GM23338 (cell line): ENCODE results near the gene GIMAP2. TPM values are rescaled to one million over a fixed set of nuclear protein-coding genes. Genes with fewer than 3 reads are reported as not detected.

Experiments
- ATAC-seq: fragments of 200-7000 bp; cut with Tn5 transposase; 3 replicates; pipeline ENCODE4 v1.9.1; 2020
- DNase-seq: peaks from one replicate; pipeline ENCODE4 v3.0.0-alpha.2; 2015; ENCODE audit warnings: low spot score
- H2AFZ ChIP-seq: fragments of 200-600 bp; sonication (generic); 2 replicates; pipeline ENCODE4 v1.8.0; 2016; ENCODE audit warnings: antibody characterized with exemption, mild to moderate bottlenecking, moderate library complexity
- H3F3A ChIP-seq: fragments of 200-600 bp; sonication (generic); replicated peaks from 2 replicates; pipeline ENCODE4 v1.8.0; 2017; ENCODE audit warnings: antibody characterized with exemption, mixed run types, low read depth
- H3K27ac ChIP-seq: fragments of 200-600 bp; sonication (generic); 2 replicates; pipeline ENCODE4 v1.6.1; 2016; ENCODE audit warnings: low read depth
- H3K27me3 ChIP-seq: fragments of 200-600 bp; sonication (generic); 2 replicates; pipeline ENCODE4 v1.8.0; 2016; ENCODE audit warnings: mild to moderate bottlenecking, mixed run types, moderate library complexity; ENCODE audit not compliant: insufficient read depth
- H3K36me3 ChIP-seq: fragments of 200-600 bp; sonication (generic); 2 replicates; pipeline ENCODE4 v1.8.0; 2016; ENCODE audit warnings: mild to moderate bottlenecking; ENCODE audit not compliant: insufficient read depth
- H3K4me1 ChIP-seq: fragments of 200-600 bp; sonication (generic); 2 replicates; pipeline ENCODE4 v1.8.0; 2016; ENCODE audit warnings: mild to moderate bottlenecking, moderate library complexity; ENCODE audit not compliant: insufficient read depth
- H3K4me2 ChIP-seq: fragments of 200-600 bp; sonication (generic); 2 replicates; pipeline ENCODE4 v1.7.1; 2017; ENCODE audit warnings: mixed run types
- H3K4me3 ChIP-seq: fragments of 200-600 bp; sonication (generic); 2 replicates; pipeline ENCODE4 v1.6.1; 2016; ENCODE audit warnings: mixed run types
- H3K79me2 ChIP-seq: fragments of 200-600 bp; sonication (generic); replicated peaks from 2 replicates; pipeline ENCODE4 v1.8.0; 2017; ENCODE audit warnings: mild to moderate bottlenecking; ENCODE audit not compliant: insufficient read depth
- H3K9me2 ChIP-seq: fragments of 200-600 bp; sonication (generic); 2 replicates; pipeline ENCODE4 v1.8.0; 2017; ENCODE audit not compliant: insufficient read depth
- H4K20me1 ChIP-seq: fragments of 200-600 bp; sonication (generic); replicated peaks from 2 replicates; pipeline ENCODE4 v1.8.0; 2017; ENCODE audit warnings: mild to moderate bottlenecking; ENCODE audit not compliant: insufficient read depth
- H3K27ac Mint-ChIP-seq: 2 replicates; pipeline ENCODE4 v1.8.0; 2020; ENCODE audit warnings: inconsistent platforms, mild to moderate bottlenecking, moderate library complexity, mixed read lengths
- H3K27me3 Mint-ChIP-seq: 3 replicates; pipeline ENCODE4 v1.8.0; 2022; ENCODE audit warnings: low read depth, mild to moderate bottlenecking, moderate library complexity, mixed read lengths, inconsistent platforms; ENCODE audit not compliant: insufficient read depth, poor library complexity
- H3K36me3 Mint-ChIP-seq: 3 replicates; pipeline ENCODE4 v1.8.0; 2021; ENCODE audit warnings: low read depth, mild to moderate bottlenecking, inconsistent platforms, moderate library complexity, mixed read lengths
- H3K4me1 Mint-ChIP-seq: 3 replicates; pipeline ENCODE4 v1.8.0; 2020; ENCODE audit warnings: mild to moderate bottlenecking, inconsistent platforms, mixed read lengths
- H3K4me3 Mint-ChIP-seq: 3 replicates; pipeline ENCODE4 v1.8.0; 2021; ENCODE audit warnings: moderate library complexity, mild to moderate bottlenecking, inconsistent platforms, mixed read lengths
- H3K9me3 Mint-ChIP-seq: 3 replicates; pipeline ENCODE4 v1.8.0; 2020; ENCODE audit warnings: moderate library complexity, mild to moderate bottlenecking, inconsistent platforms, mixed read lengths
- CREB1 ChIP-seq: fragments of 250-450 bp; sonication (Bioruptor Pico); IDR thresholded peaks from 2 replicates; pipeline ENCODE4 v1.5.0; 2020; ENCODE audit warnings: low read depth, mild to moderate bottlenecking, moderate library complexity
- CTCF ChIP-seq, 2 experiments: fragments of 200-600 bp in 1 of 2; sonication (generic) in 1 of 2; conservative IDR thresholded peaks; 2 replicates each; pipeline versions ENCODE4 v1.5.1 to v1.6.1; 2016 to 2017; ENCODE audit warnings: antibody characterized with exemption in 2 of 2, low read depth in 2 of 2, mild to moderate bottlenecking in 2 of 2, moderate library complexity in 1 of 2
- POLR2AphosphoS5 ChIP-seq: IDR thresholded peaks from 2 replicates; pipeline ENCODE4 v1.6.1; 2016; ENCODE audit warnings: antibody characterized with exemption, low read depth
- REST ChIP-seq: IDR thresholded peaks from one replicate; pipeline ENCODE4 v1.6.1; 2018; ENCODE audit warnings: antibody characterized with exemption; ENCODE audit not compliant: unreplicated experiment
- STAT1 ChIP-seq: IDR thresholded peaks from one replicate; pipeline ENCODE4 v1.6.1; 2016; ENCODE audit warnings: antibody characterized with exemption; ENCODE audit not compliant: unreplicated experiment
- ZNF462 ChIP-seq: fragments of 250-450 bp; sonication (Bioruptor Pico); IDR thresholded peaks from 2 replicates; pipeline ENCODE4 v1.5.0; 2020; ENCODE audit warnings: mild to moderate bottlenecking, moderate library complexity
- polyA plus RNA-seq: library from polyadenylated mRNA; unstranded; fragments of >200 nt; fragmentation: Nextera tagmentation; extraction: Ambion mirVana; gene quantifications from 2 replicates; pipeline ENCODE4 v1.2.1, GENCODE V29; 2016
- total RNA-seq: library from RNA; depleted of rRNA; stranded (reverse); fragments of >200 nt; shearing (Covaris generic); gene quantifications from 2 replicates; pipeline ENCODE4 v1.2.3, GENCODE V29; 2014

The GIMAP2 gene
- total and polyA plus RNA-seq, 2 experiments from 2014 or later: not detected

GRCh38 chr7:150703209-150703608, 17.7 kb downstream of the GIMAP2 start:
- Histone ChIP-seq H4K20me1 (no peaks in the 10 kb centered on the region), H3K9me2 (no peaks in the 10 kb centered on the region), H3K27me3 (no peaks in the 10 kb centered on the region), H3K27ac (no peak overlapping the region), H3K4me1 (no peaks in the 10 kb centered on the region), H3K4me2 (no peak overlapping the region), H3K79me2 (no peaks in the 10 kb centered on the region), H3K4me3 (no peak overlapping the region), H2AFZ (no peak overlapping the region), H3F3A (no peaks in the 10 kb centered on the region), H3K36me3 (no peaks in the 10 kb centered on the region; the same call in 1 of the 2 replicates)
- peaks cover 67% of the 10 kb centered on the region for H3K9me3 Mint-ChIP-seq
- peaks cover 2% of the 10 kb centered on the region for H3K27me3 Mint-ChIP-seq
- H3K27ac Mint-ChIP-seq: no peak overlapping the region
- ATAC-seq (no peak), DNase-seq (no peak)
- no peak for TF ChIP-seq POLR2AphosphoS5
- no peak for TF ChIP-seq REST
- peaks cover 6% of the 10 kb centered on the region; the same call in 1 of the 3 replicates for H3K36me3 Mint-ChIP-seq
- no peaks in the 10 kb centered on the region for H3K4me1 Mint-ChIP-seq
- H3K4me3 Mint-ChIP-seq: no peak overlapping the region

- Histone ChIP-seq H3K36me3 (no peaks in the 10 kb centered on the region), H3K9me2 (no peaks in the 10 kb centered on the region), H3K79me2 (no peaks in the 10 kb centered on the region), H3K4me2 (no peak overlapping the region), H3K27me3 (peaks cover 9% of the 10 kb centered on the region; the same call in 1 of the 2 replicates), H4K20me1 (no peaks in the 10 kb centered on the region), H3K4me1 (no peaks in the 10 kb centered on the region), H2AFZ (no peak overlapping the region), H3F3A (no peaks in the 10 kb centered on the region), H3K4me3 (no peak overlapping the region), H3K27ac (no peak overlapping the region)
- Mint-ChIP-seq H3K36me3 (no peaks in the 10 kb centered on the region), H3K27ac (no peak overlapping the region), H3K4me1 (no peaks in the 10 kb centered on the region), H3K27me3 (peaks cover 13% of the 10 kb centered on the region), H3K4me3 (no peak overlapping the region), H3K9me3 (peaks cover 14% of the 10 kb centered on the region)
- DNase-seq (no peak), ATAC-seq (no peak)
- no peak for TF ChIP-seq CTCF (conservative IDR thresholded peaks at IDR 0.05; ENCODE audit: low read depth in 2 of 2)
- TF ChIP-seq STAT1: no peak
- no peak for TF ChIP-seq REST
- no peak for TF ChIP-seq POLR2AphosphoS5
- TF ChIP-seq CREB1: no peak
- TF ChIP-seq ZNF462 (CRISPR knock-in tag): no peak
Observed at GRCh38 chr7:150715293-150715692, 29.8 kb downstream of the GIMAP2 start.
